Stimulated activated CD4-positive, alpha-beta T cell treated with anti-CD3 and anti-CD28 coated beads, Interleukin-12 subunit alpha, Interleukin-12 subunit beta, amount 100 ng/mL, for 48 hours (primary cell): ENCODE measurements around the gene SLC26A3.
"Not testable (repeated sequence)": the region's sequence is repeated elsewhere in the genome, so short reads cannot be mapped to it uniquely, and the experiment has no call there.

Experiments used
- DNase-seq, 3 donors: peaks; one replicate each; pipeline ENCODE4 v3.0.0-alpha.2; 2020; ENCODE audit warnings: low read depth in 2 of 3, low spot score in 1 of 3

SLC26A3 gene

DNA sequence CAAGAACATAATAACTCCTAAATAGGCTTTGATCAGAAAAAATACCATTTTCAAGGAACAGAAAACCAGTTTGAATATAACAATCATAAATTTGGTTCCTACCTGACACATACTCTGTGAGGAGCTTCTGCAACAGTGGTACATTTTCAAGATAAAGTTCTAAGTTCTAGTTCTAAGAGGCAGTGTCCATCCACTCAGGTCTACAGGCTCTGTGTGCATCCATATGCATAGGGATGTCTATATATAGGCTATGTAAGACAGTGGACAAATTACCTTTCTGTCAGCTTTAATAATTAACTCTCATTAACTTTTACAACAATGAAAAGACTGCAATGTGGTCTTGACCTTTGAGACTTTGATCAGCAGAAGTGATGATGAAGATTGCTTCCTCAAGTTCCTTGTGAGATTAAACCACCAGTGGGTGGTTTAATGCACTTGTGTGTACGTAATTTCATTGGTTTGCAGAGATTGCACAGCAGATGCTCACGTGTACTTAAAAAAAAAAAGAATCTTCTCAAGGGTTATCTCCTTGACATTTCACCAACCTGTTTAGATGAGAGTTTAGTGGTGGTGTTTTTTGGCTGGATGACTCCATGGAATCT, at the start of gene SLC26A3:
Gene SLC26A3 (minus strand): TSS at position 215 of the 602 bp plus-strand sequence. CDS start 8,714 bp downstream, outside the sequence.
- DNase-seq, result no peak

DNA sequence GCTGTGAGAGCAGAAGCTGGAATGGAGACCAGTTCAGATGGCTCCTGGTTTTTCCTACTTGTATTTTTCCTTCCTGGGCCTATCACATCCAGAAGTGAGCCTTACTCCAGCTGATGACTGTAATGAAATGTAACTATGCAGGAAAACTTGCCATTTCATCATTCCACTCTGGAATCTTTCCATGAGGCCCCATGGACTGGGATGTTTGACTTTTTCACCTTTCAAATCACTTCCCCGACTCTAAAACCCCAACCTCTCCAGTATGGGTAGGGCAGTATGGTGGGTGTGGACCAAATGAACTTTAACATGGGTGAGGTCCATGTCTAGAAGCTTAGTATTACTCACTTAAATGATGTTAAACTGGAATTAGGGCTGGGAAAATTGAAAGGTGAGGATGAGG, 47.6 kb upstream of the SLC26A3 start:
- DNase-seq, result no peak

DNA sequence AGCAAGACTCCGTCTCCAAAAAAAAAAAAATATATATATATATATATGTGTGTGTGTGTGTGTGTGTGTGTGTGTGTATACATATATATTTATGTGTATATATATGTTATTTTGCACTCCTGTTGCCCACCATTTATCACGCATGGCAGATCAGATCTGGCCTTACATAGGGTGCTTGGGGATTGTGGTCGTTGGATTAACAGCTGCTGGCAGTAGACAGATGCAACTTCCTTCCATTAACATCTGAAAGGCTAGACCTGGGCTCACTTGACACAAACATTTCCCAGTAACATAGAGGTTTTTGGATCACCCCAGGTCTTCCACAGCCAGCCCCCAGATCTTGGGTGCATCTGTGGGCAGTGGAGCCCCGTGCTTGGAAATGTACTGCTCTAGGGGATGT, 47.2 kb upstream of the SLC26A3 start:
- no peak for DNase-seq

DNA sequence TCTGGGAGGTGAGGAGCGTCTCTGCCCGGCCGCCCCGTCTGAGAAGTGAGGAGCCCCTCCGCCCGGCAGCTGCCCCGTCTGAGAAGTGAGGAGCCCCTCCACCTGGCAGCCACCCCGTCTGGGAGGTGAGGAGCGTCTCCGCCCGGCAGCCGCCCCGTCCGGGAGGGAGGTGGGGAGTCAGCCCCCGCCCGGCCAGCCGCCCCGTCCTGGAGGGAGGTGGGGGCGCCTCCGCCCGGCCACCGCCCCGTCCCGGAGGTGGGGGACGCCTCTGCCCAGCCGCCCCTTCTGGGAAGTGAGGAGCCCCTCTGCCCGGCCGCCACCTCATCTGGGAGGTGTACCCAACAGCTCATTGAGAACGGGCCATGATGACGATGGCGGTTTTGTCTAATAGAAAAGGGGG, 45.2 kb upstream of the SLC26A3 start:
- DNase-seq, result not testable (repeated sequence)

DNA sequence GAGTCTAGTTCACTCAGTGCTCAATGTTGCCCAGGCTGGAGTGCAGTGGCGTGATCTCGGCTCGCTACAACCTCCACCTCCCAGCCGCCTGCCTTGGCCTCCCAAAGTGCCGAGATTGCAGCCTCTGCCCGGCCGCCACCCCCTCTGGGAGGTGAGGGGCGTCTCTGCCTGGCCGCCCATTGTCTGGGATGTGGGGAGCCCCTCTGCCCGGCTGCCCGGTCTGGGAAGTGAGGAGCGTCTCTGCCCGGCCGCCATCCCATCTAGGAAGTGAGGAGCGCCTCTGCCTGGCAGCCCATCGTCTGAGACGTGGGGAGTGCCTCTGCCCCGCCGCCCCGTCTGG, 44.8 kb upstream of the SLC26A3 start:
- not testable (repeated sequence) for DNase-seq

DNA sequence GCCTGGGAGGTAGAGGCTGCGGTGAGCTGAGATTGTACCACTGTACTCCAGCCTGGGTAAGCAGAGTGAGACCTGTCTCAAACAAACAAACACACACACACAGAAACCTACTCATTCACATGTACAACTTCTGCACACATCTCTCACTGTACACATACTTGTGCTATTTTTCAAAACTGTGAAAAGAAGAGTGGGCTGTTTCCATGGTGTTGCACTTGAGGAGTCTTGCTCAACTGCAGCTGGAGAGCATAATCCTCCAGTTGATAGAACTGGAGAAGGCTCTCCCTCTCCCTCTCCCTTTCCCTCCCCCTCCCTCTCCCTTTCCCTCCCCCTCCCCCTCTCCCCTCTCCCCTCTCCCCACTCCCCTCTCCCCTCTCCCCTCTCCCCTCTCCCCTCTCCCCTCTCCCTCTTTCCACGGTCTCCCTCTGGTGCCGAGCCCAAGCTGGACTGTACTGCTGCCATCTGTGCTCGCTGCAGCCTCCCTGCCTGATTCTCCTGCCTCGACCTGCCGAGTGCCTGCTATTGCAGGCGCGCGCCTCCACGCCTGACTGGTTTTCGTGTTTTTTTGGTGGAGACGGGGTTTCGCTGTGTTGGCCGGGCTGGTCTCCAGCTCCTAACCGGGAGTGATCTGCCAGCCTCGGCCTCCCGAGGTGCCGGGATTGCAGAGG, 44.3 kb upstream of the SLC26A3 start:
- no peak for DNase-seq

DNA sequence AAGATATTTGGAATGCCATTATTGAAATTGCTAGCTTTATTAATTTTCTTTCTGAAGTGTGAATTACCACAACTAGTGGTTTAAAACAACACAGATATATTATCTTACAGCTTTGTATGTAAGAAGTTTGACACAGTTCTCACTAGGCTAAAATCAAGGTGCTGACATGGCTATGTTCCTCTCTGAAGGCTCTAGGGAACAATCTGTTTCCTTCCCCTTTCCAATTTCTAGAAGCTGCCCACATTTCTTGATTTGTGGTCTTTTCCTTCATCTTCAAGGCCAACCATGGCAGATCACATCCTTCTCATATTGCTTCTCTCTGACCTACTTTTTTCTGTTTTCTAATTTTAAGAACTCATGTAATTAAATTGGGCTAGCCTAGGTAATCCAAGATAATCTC, 43.3 kb upstream of the SLC26A3 start:
- DNase-seq, result no peak

DNA sequence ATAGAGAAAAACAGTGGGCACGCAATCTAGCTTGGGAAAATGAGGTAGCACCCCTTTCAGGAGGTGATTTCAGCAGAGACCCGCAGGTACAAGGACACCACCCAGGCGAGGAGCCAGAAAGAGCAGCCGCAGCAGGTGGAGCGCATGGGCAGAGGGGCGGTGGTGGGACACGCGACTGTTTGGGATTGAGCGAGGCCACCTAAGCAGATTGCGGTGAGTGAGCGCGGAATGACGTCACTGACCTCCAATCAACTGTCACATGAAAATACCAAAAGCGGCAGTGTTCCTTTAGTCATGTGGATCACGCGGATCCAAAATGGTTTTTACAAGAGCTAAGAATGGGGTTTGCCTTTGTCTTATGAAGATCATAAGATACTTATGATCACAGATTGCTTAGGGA, 40.2 kb upstream of the SLC26A3 start:
- DNase-seq, result no peak

DNA sequence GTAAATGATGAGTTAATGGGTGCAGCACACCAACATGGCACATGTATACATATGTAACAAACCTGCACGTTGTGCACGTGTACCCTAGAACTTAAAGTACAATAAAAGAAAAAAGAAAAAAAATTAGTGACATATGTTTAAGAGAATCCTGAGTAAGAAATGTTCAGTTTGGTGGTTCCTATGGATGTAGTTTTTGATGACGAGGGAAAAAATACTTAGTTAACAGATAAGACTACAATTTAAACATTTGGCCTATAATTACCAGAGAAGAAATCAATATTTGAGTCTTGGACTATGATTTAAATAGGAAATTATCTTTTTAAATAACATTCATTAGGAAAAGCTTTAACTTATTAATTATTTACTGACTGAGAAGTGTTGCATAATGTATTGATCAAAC, 39.2 kb upstream of the SLC26A3 start:
- no peak for DNase-seq

DNA sequence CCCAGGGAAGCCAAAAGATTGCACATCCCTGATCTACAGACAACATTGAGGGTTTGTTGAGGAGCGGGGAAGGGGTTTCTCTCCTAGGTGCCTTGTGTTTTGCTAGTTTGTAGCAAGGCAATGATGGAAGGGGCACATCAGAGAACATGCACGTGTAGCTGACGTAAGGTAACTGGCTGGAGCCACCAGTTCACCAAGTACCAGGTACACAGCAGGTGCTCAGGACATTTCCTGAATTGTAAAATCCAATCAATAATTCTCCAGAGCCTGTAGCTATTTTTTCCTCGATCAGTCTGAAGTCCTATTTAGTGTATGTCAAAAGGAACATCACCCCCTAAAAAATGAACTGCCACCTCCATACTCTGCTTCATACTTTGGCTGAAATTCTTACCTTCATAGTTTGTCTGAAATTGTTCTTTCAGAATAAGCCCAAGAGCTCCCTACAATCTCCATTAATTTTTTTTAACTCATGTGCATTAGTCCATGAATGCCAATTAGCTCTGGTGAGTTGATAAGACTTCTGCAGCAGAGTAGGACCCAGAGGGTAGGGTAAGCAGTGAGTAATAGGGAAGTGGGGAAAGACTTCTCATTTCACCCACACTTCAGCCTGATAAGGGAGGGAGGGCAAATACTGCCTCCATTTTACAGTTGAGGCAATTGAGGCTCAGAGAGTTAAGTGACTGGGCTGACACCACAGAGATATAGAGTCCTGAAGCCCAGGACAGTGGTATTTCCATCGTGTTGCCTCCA, 36.0 kb upstream of the SLC26A3 start:
- DNase-seq, result no peak

DNA sequence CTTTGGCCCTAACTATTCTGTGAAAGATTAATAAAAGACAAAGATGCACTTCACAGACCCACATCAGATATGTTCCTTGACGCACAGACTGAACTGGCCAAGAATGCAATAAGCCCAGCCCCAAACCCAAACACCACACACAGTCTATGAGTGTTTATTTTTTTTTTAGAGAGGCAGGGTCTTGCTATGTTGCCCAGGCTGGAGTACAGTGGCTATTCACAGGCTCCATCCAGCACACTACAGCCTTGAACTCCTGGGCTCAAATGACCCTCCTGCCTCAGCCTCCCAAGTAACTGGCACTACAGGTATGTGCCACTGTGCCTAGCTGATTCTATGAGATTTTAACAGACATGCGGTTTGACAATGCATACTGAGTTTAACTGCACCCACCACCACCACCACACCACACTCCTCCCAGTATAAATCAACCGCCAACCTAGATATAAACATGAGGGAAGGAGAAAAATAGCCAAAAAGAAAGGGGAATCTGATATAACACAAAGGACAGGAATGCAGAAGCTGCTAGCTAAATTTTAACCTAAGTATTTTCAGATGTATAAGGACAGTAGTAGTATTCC, 35.1 kb upstream of the SLC26A3 start:
- DNase-seq, result no peak

DNA sequence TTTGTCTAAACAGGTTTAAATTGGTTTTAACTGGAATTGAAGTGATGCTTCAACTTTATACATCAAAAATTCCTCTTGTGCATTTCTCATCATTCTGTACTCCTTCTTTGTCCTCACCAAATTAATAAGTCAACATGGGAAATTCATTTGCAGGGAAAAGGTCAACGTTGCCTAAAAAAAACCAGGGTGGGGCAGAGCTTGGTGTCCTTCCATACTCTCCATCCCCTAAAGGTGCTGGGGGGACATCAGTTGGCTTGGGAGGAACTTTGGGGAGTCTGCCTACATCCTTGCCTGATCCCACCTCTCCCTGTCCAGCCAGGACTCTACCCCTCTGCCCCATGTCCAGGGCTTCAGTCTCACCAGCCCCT, 34.1 kb upstream of the SLC26A3 start:
- no peak for DNase-seq

DNA sequence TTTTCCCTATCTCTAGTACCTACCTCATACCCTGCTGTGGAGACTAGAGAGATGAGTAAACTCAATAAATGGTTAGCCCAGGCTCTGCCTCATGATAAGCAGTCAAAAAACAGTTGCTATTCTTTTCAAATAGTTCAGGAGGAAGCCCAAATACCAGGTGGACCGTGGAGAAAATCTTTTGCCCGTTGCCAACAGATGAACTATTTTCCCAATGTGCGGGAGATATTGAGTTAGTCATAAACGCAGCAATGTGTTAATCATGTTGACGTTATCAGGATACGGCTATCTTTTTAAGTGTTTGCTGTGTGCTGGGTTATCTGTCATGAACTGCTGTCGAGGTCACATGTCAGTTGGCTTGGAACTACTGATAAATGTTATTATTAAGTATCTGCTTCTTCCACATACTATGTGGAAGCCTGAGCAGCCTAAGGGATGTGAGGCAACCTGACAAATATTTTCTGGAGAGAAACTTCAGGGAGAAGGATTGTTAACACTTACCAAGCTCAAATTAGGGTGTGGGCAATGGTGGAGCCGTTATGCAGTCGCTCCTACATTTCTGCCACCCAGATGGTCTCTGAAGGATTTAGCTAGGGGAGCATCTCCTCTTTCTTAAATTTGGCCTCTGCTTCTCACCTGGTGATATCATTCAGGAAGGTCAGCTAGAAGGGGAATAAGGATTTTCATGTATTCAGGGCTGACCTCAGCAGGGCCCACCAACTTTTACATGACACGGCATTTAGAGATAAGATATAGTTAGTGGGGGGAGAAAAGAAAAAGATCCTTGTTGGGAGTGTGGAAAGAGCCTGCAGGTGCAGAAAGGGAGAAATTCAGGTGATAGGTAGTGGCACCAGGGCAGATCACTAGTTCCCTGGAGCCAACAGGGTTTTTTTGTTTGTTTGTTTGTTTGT, 33.5 kb upstream of the SLC26A3 start:
- DNase-seq, result no peak

DNA sequence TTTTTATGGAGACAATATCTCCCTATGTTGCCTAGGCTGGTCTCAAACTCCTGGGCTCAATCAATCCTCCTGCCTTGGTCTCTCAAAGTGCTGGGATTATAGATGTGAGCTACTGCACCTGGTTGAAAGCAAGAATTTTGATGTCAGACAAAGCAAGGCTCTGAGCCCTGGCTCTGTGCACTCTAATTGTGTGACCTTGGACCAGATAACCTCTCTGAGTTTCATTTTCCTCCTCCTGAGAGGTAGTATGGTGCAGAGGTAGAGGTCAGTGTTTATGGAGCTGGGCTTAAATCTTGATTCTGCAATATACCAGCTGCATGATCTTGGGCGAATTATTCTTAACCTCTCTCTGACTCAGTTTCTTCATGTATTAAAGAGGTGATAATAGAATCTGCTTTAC, 31.4 kb upstream of the SLC26A3 start:
- DNase-seq, result no peak

DNA sequence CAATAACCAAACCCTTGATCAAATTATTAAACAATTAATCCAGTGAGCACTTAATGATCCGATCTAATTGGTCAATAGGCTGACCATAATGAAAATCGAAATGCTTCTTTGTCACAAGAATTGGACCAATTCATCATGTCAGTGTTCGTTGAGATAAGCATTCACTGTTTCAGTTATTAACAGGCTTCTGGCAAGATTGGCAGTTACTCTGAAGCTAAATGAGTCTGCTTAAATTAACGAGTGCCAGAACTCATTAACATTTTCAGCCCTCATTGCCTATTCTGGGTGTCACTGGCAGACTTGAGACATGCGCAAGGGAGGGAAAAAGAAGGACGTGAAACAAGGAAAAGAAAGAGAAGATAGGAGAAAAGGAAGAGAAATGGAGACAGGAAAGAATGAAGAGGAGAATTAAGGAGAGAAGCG, 30.7 kb upstream of the SLC26A3 start:
- no peak for DNase-seq

DNA sequence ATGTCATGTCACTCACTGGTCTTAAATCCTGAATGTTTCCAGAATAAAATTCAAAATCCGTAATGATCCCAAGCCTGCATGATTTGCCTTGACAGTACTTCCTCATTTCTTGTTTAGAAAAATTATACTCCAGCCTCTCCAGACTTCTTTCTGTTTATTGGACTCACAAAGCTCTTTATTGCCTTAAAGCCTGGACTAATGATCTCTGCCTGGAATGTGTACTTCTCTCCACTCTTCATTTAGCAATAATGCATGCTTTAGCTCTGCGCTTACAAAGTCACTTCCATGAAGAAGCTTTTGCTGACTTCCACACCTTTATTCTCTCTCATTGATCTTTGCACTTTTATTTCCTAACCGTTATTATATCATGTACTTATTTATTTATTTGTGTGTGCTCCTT, 27.4 kb upstream of the SLC26A3 start:
- DNase-seq, result no peak

DNA sequence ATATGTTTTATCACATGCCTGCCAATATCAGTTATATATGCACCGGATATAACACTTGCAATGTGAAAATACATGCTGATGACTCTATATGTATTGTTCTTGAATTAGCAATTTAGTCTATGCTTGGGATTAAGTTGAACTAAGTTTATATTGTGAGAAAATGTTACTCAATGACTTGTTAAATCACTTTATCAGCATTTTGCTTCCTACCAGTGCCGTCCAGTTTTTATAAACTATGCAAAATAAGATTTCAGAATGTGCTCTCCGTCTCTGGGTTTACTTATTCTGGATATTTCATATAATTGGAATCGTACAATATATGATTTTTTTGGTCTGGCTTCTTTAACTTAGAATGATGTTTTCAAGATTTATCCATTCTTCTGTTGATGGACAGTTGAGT, 25.5 kb upstream of the SLC26A3 start:
- DNase-seq, result no peak

DNA sequence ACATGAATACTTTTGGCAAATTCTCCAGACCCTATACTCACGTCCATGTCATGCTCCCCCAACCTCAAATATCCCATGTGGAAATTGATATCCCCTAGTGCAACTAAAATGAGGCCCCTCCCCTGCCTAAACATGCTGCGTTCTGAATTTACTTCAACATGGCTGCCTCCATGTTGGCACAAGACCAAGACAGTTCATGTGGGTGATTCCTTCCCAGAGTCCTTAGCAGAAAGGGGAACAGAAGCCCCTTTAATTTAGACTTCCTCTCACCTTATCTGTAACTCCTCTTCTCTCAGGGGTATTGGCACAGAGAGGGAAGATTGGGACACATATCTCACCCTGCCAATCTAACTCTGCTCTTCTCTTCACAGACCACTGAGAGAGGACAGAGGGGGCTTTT, 24.5 kb upstream of the SLC26A3 start:
- DNase-seq, result no peak

DNA sequence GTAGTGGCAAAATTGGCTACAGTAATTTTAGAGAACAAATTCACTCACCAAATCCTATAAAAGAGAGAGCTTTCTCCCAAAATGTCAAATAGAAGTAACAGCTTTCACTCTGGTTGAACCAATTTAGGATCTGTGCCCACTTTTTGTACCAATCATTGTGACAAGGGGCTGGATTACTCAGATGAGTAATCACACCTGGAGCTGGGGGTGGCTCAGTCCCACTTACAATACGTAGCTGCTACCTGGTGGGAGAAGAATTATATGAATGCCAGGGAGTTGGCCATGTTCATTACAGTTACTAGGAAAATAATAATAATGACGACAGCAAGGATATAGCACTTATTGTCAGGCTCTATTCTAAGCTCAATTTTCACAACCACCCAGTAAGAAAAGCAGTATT, 23.4 kb upstream of the SLC26A3 start:
- DNase-seq, result no peak

DNA sequence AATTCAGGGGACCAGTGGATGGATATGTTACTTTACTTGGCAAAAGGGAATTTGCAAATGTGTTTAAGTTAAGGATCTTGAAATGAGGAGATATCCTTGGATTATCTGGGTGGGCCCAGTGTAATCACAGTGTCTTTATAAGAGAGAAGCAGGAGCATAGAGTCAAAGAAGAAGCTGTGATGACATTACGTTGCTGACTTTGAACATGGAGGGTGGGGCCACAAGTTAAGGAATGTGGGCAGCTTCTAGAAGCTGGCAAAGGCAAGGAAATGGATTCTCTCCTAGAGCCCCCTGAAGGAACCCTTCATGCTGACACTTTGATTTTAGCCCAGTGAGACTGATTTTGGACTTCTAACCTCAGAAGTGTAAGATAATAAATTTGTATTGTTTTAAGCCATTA, 21.8 kb upstream of the SLC26A3 start:
- DNase-seq, result no peak

DNA sequence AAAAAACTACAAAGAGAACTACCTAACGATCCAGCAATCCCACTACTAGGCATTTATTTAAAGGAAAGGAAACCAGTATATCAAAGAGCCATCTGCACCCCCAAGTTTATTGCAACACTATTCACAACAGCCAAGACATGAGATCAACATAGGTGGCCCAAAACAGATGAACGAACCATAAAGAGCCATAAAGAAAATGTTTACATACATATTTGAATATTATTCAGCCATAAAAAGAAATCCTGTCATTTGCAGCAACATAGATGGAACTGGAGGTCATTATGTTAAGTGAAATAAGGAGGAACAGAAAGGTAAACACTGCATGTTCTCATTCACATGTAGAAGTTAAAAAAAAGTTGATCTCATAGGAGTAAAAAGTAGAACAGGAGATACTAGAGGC, 15.6 kb upstream of the SLC26A3 start:
- DNase-seq, result no peak
